Stimulated activated CD4-positive, alpha-beta T cell treated with anti-CD3 and anti-CD28 coated beads, TNF-alpha, amount 100 ng/mL, for 1 hour (primary cell): ENCODE results near the gene ZDHHC24.

ENCODE experiments used
- DNase-seq, 3 donors: peaks; one replicate each; pipeline ENCODE4 v3.0.0-alpha.2; 2020; ENCODE audit warnings: low read depth in 3 of 3, low spot score in 1 of 3

ZDHHC24 gene

DNA sequence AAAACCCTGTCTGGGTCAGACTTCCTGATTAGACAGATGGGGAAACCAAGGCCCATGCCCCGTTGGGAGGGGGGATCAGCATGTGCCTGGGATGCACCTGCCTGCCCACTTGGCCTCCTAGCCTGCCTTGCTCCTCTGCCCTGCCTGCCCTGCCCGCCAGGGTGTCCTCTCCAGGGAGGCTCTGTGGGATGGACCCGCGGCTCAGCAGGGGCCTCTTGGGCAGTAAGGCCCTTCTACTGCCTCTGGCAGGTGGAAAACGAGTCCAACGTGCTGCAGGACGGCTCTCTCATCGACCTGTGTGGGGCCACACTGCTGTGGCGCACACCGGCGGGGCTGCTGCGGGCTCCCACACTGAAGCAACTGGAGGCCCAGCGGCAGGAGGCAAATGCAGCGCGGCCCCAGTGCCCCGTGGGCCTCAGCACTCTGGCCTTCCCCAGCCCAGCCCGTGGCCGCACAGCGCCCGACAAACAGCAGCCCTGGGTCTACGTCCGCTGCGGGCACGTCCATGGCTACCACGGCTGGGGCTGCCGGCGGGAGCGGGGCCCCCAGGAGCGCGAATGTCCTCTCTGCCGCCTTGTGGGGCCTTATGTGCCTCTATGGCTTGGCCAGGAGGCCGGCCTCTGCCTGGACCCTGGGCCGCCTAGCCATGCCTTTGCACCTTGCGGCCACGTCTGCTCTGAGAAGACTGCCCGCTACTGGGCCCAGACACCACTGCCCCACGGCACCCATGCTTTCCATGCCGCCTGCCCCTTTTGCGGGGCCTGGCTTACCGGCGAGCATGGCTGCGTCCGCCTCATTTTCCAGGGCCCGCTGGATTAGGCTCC is 70.3 kb downstream of the ZDHHC24 start:
- DNase-seq, result no peak

DNA sequence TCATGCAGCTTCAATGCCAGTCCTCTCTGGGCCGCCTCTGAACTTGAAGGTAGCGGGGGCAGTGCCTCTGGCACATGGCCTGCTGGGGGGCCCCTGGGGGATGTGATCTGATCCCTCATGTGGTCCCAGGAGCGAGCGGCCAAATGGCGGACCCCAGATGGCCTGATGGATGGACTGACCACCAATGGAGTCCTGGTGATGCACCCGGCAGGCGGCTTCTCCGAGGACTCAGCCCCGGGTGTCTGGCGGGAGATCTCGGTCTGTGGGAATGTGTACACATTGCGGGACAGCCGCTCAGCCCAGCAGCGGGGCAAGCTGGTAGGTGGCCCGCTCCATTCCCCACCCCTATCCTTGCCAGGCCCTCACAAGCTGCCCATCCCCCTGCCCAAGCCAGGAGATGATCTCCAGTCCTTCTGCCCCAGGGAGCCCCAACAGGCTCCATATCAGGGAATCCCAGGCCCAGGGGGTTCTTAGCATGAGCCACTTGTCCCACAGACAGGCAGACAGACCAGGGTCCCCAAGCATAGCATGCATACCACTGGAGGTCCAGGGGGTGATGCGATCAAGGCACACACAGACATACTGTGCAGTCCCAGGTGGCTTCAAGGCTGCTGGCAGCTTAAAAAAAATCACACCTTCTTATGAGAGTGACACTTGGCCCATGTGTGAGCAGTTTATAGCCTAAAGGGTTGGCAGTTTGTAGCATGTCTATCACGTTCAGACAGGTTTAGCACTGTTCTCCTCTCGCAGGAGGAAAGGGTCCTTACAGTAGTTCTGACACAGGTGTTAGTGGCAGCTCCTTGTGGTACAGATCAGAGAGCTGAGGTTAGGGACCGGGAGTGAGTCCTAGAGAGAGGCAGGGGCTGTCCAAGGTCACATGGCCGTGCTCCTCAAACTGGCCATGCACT is 72.0 kb downstream of the ZDHHC24 start:
- no peak for DNase-seq

DNA sequence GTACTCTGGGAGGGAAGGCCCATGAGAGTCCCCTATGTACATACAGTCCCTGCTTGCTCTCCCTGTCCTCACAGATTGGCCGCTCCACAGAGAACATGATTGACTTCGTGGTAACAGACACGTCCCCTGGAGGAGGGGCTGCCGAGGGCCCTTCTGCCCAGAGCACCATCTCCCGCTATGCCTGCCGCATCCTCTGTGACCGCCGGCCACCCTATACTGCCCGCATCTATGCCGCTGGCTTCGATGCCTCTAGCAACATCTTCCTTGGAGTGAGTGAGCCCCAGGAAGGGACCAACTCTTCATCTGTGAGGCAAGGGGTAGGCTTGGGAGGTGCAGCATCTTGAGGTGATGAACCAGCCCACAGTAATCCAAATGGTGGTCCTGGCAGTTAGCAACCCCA is 72.7 kb downstream of the ZDHHC24 start:
- DNase-seq, result no peak

DNA sequence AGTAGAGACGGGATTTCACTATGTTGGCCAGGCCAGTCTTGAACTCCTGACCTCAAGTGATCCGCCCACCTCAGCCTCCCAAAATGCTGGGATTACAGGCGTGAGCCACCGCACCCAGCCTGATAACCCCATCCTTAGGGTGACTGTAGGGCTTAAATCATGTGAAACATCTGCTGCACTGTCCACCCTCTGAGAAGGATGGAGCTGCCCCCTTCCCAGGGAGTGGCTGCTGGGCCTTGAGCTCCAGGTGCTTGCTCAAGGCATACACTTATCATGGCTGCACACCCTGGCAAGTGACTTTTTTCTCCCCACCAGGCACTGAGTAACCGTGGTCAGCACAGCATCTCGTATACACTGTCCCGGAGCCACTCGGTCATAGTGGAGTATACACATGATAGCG is 73.8 kb downstream of the ZDHHC24 start:
- DNase-seq, result no peak

DNA sequence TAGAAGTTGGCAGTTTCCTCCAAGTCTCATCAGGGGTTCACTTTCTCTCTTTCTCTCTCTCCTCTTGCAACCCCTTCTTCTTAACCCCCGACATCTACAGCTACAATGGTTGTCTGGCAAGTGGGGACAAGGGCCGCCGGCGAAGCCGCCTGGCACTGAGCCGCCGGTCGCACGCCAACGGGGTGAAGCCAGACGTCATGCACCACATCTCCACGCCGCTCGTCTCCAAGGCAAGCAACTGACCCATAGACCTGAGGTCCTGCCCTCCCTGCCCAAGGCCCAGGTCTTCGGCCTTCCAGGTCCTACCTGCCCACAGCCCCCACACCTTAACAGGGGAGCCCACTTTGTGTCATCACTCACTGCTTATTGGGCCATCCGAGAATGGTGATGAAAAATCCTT is 74.7 kb downstream of the ZDHHC24 start:
- DNase-seq, result no peak
